ENCODE data around the gene COX8A.

DNA sequence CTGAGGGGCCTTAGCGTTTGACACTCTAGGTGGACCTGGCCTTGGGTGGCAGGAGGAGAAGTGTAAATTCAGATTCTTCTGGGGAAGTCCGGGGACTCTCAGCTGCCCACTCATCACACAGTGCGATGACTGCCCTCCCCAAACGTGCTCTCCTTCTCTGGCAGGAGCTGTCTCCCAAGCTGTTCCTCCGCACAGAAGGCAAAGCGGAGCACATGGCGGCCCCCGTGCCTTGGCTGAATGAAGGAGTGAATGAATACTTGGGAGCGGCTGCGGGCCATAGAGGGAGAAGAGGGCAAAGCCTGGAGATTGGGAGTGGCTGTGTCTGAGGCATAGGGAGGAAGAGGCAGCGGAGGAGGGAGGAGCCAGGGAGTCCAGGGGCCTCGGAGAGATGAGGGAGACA is 42.5 kb upstream of the COX8A start:
- no peak for TF ChIP-seq POLR2A (IDR thresholded peaks at IDR 0.05; ENCODE audit: low read depth, low read length)
- TF ChIP-seq POLR2AphosphoS5 (IDR thresholded peaks at IDR 0.05; ENCODE audit: low read depth, low read length) = no peak
- TF ChIP-seq TAF1 (IDR thresholded peaks at IDR 0.05; ENCODE audit: borderline replicate concordance, low read depth, low read length) = no peak

All from GM12892 (cell line).